AG04449 (cell line): Measurements from ENCODE around the gene DNAH5.

Experiments used
- CTCF ChIA-PET: fragments of 350-600 bp; formaldehyde crosslinking; extraction: SDS; loops from one replicate; lab custom pipeline; 2021; ENCODE audit warnings: antibody characterized with exemption; lab: Yijun Ruan, JAX
- POLR2A ChIA-PET: fragments of 400-600, 350-600 bp; formaldehyde crosslinking; extraction: SDS; loops from one replicate; lab custom pipeline; 2020; ENCODE audit warnings: antibody characterized with exemption, inconsistent platforms; lab: Yijun Ruan, JAX
- DNase-seq: peaks from one replicate; pipeline ENCODE4 v3.0.0-alpha.2; 2010; ENCODE audit warnings: low read depth, low spot score
- H3K4me3 ChIP-seq: 2 replicates; pipeline ENCODE4 v1.5.1; 2011; ENCODE audit warnings: low read depth, mild to moderate bottlenecking, control low read depth, low read length
- CTCF ChIP-seq: IDR thresholded peaks from one replicate; pipeline ENCODE4 v1.5.1; 2011; ENCODE audit warnings: mild to moderate bottlenecking, moderate library complexity, low read length, control low read depth, inconsistent platforms; ENCODE audit not compliant: insufficient read depth; ENCODE audit errors: missing control alignments

The DNAH5 gene

GRCh38 chr5:13910201-13910600, 34.3 kb downstream of the DNAH5 start:
- no peak for TF ChIP-seq CTCF
- ChIA-PET CTCF (no interaction called here), POLR2A (no interaction called here)
- no peak for DNase-seq
- no peak overlapping the region for H3K4me3 ChIP-seq

- POLR2A ChIA-PET: no interaction called here
Observed at GRCh38 chr5:13909271-13909670, 35.2 kb downstream of the DNAH5 start.

GRCh38 chr5:13898569-13898968, 45.9 kb downstream of the DNAH5 start:
- CTCF ChIA-PET: no interaction called here

More at GRCh38 chr5:13909271-13909670, 35.2 kb downstream of the DNAH5 start:
- TF ChIP-seq CTCF: no peak
- DNase-seq: no peak
- CTCF ChIA-PET: no interaction called here
- H3K4me3 ChIP-seq: no peak overlapping the region

GRCh38 chr5:13878357-13878756, 66.1 kb downstream of the DNAH5 start:
- no peak overlapping the region for H3K4me3 ChIP-seq
- POLR2A ChIA-PET: no interaction called here
- DNase-seq: no peak
- CTCF ChIA-PET: no interaction called here
- no peak for TF ChIP-seq CTCF

More at GRCh38 chr5:13898569-13898968, 45.9 kb downstream of the DNAH5 start:
- POLR2A ChIA-PET: no interaction called here
- no peak for TF ChIP-seq CTCF
- no peak for DNase-seq
- no peak overlapping the region for H3K4me3 ChIP-seq

GRCh38 chr5:13866792-13867191, 77.7 kb downstream of the DNAH5 start:
- no peak for TF ChIP-seq CTCF
- CTCF ChIA-PET: no interaction called here
- no peak overlapping the region for H3K4me3 ChIP-seq
- POLR2A ChIA-PET: no interaction called here
- no peak for DNase-seq

- ChIA-PET CTCF (no interaction called here), POLR2A (no interaction called here)
- DNase-seq: no peak
- no peak overlapping the region for H3K4me3 ChIP-seq
- TF ChIP-seq CTCF: no peak
Observed at GRCh38 chr5:13865312-13865711, 79.2 kb downstream of the DNAH5 start.
